ENCODE measurements around the gene SMPD2.

SMPD2 gene

GRCh38 chr6:109440331-109441068, at the start of gene SMPD2, which contains the start of gene PPIL6:
SMPD2 (plus strand) TSS chr6:109440724; CDS start chr6:109441122, 398 bp downstream.
PPIL6 (minus strand) TSS chr6:109440628; CDS start chr6:109440590, 38 bp downstream.
- peak within 1 kb of the TSS; percentile 85 for H3K9ac ChIP-seq (ENCODE audit: low read length)
- peaks cover 34% of the 10 kb centered on the region for H3K36me3 ChIP-seq (ENCODE audit: control insufficient read depth, insufficient read depth, low read length)
- H3K4me1 ChIP-seq (ENCODE audit: control insufficient read depth, insufficient read depth, low read length) = peaks cover 8% of the 10 kb centered on the region; the same call in 1 of the 2 replicates
- H3K9me3 ChIP-seq (ENCODE audit: control insufficient read depth, insufficient read depth, low read depth, low read length) = no peaks in the 10 kb centered on the region
- H3K27ac ChIP-seq (ENCODE audit: low read depth, low read length) = peak within 1 kb of the TSS; percentile 59; the same call in 1 of the 2 replicates
- H3K27me3 ChIP-seq (ENCODE audit: control insufficient read depth, insufficient read depth, low read length) = peaks cover 5% of the 10 kb centered on the region; the same call in 1 of the 2 replicates
- H3K4me3 ChIP-seq (ENCODE audit: low read depth, low read length) = peak within 1 kb of the TSS; percentile 88

GRCh38 chr6:109393157-109393885, 47.2 kb upstream of the SMPD2 start:
- H3K4me1 ChIP-seq (ENCODE audit: control insufficient read depth, insufficient read depth, low read length) = no peaks in the 10 kb centered on the region
- no peaks in the 10 kb centered on the region for H3K9me3 ChIP-seq (ENCODE audit: control insufficient read depth, insufficient read depth, low read depth, low read length)
- no peaks in the 10 kb centered on the region for H3K27me3 ChIP-seq (ENCODE audit: control insufficient read depth, insufficient read depth, low read length)
- no peak overlapping the region for H3K27ac ChIP-seq (ENCODE audit: low read depth, low read length)
- no peak overlapping the region for H3K9ac ChIP-seq (ENCODE audit: low read length)
- H3K36me3 ChIP-seq (ENCODE audit: control insufficient read depth, insufficient read depth, low read length) = no peaks in the 10 kb centered on the region
- no peak overlapping the region for H3K4me3 ChIP-seq (ENCODE audit: low read depth, low read length)

- Histone ChIP-seq H3K9ac (ENCODE audit: low read length) (no peak overlapping the region), H3K9me3 (ENCODE audit: control insufficient read depth, insufficient read depth, low read depth, low read length) (no peaks in the 10 kb centered on the region), H3K4me1 (ENCODE audit: control insufficient read depth, insufficient read depth, low read length) (no peaks in the 10 kb centered on the region), H3K4me3 (ENCODE audit: low read depth, low read length) (no peak overlapping the region), H3K27me3 (ENCODE audit: control insufficient read depth, insufficient read depth, low read length) (no peaks in the 10 kb centered on the region), H3K36me3 (ENCODE audit: control insufficient read depth, insufficient read depth, low read length) (no peaks in the 10 kb centered on the region), H3K27ac (ENCODE audit: low read depth, low read length) (no peak overlapping the region)
These were observed 46.6 kb upstream of the SMPD2 start for GRCh38 chr6:109393886-109394281.

DNA sequence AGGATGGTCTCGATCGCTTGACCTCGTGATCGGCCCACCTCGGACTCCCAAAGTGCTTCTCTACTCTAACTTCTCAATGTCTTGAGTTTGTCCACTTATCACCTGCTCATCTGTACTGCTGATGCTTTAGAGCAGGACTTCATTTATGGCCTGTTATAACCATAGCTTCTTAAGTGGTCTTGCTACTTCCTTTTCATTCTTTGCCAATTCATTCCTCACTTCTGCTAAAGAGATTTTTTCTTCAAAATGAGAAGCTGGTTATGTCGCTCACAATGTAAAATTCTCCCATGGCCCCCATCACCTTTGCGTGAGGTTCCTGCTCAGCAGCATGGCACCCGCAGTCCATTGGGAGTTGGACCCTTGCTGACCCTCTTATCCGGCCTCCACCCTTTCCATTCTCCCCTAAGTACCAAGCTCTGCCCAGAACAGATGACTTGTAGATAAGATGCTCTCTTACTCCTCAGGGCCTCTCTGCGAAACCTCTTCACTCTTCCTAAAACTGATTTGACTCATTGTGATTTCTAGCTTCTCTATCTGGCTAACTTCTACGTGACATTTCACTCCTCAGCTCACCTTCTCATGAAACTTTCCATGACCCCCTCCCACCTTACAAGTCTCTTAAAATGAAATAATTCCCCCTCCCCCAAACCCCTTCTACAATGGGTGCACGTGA, 44.3 kb upstream of the SMPD2 start:
- H3K4me3 ChIP-seq (ENCODE audit: low read depth, low read length) = no peak overlapping the region
- H3K4me1 ChIP-seq (ENCODE audit: control insufficient read depth, insufficient read depth, low read length) = no peaks in the 10 kb centered on the region
- H3K36me3 ChIP-seq (ENCODE audit: control insufficient read depth, insufficient read depth, low read length) = no peaks in the 10 kb centered on the region
- H3K27ac ChIP-seq (ENCODE audit: low read depth, low read length) = no peak overlapping the region
- no peaks in the 10 kb centered on the region for H3K27me3 ChIP-seq (ENCODE audit: control insufficient read depth, insufficient read depth, low read length)
- no peaks in the 10 kb centered on the region for H3K9me3 ChIP-seq (ENCODE audit: control insufficient read depth, insufficient read depth, low read depth, low read length)
- no peak overlapping the region for H3K9ac ChIP-seq (ENCODE audit: low read length)

- H3K27ac ChIP-seq (ENCODE audit: low read depth, low read length) = no peak overlapping the region
- H3K27me3 ChIP-seq (ENCODE audit: control insufficient read depth, insufficient read depth, low read length) = no peaks in the 10 kb centered on the region
- H3K36me3 ChIP-seq (ENCODE audit: control insufficient read depth, insufficient read depth, low read length) = no peaks in the 10 kb centered on the region
- no peaks in the 10 kb centered on the region for H3K9me3 ChIP-seq (ENCODE audit: control insufficient read depth, insufficient read depth, low read depth, low read length)
- no peak overlapping the region for H3K9ac ChIP-seq (ENCODE audit: low read length)
- no peak overlapping the region for H3K4me3 ChIP-seq (ENCODE audit: low read depth, low read length)
- H3K4me1 ChIP-seq (ENCODE audit: control insufficient read depth, insufficient read depth, low read length) = no peaks in the 10 kb centered on the region
These were observed 43.5 kb upstream of the SMPD2 start for GRCh38 chr6:109397020-109397419.

- H3K4me3 ChIP-seq (ENCODE audit: low read depth, low read length) = no peak overlapping the region
- H3K27me3 ChIP-seq (ENCODE audit: control insufficient read depth, insufficient read depth, low read length) = no peaks in the 10 kb centered on the region
- H3K36me3 ChIP-seq (ENCODE audit: control insufficient read depth, insufficient read depth, low read length) = no peaks in the 10 kb centered on the region
- no peaks in the 10 kb centered on the region for H3K4me1 ChIP-seq (ENCODE audit: control insufficient read depth, insufficient read depth, low read length)
- H3K27ac ChIP-seq (ENCODE audit: low read depth, low read length) = no peak overlapping the region
- no peak overlapping the region for H3K9ac ChIP-seq (ENCODE audit: low read length)
- H3K9me3 ChIP-seq (ENCODE audit: control insufficient read depth, insufficient read depth, low read depth, low read length) = no peaks in the 10 kb centered on the region
These were observed 34.3 kb upstream of the SMPD2 start for GRCh38 chr6:109406196-109406595.

- Histone ChIP-seq H3K9ac (ENCODE audit: low read length) (no peak overlapping the region), H3K36me3 (ENCODE audit: control insufficient read depth, insufficient read depth, low read length) (no peaks in the 10 kb centered on the region), H3K4me1 (ENCODE audit: control insufficient read depth, insufficient read depth, low read length) (no peaks in the 10 kb centered on the region), H3K27ac (ENCODE audit: low read depth, low read length) (no peak overlapping the region), H3K4me3 (ENCODE audit: low read depth, low read length) (no peak overlapping the region), H3K9me3 (ENCODE audit: control insufficient read depth, insufficient read depth, low read depth, low read length) (no peaks in the 10 kb centered on the region), H3K27me3 (ENCODE audit: control insufficient read depth, insufficient read depth, low read length) (no peaks in the 10 kb centered on the region)
These were observed 29.5 kb upstream of the SMPD2 start for GRCh38 chr6:109411034-109411433.

DNA sequence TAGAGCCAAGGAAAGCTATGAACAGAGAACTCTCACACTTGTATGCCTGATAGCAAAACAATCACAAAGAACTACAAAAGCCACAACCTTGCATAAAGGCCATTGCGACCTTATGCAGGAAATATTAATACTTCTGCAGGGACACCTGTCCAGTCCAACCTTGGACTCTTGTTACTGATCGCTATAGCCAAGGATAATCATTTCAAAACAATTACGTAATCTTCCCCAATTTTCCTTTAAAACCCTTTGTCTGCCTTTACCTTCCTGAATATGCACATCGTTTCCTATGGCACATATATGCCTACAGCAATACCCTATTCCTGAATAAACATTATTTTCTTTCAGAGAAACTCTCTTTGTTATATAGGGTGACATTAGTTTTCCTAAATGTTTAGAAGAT, 22.9 kb upstream of the SMPD2 start:
- Histone ChIP-seq H3K9me3 (ENCODE audit: control insufficient read depth, insufficient read depth, low read depth, low read length) (no peaks in the 10 kb centered on the region), H3K36me3 (ENCODE audit: control insufficient read depth, insufficient read depth, low read length) (no peaks in the 10 kb centered on the region), H3K27me3 (ENCODE audit: control insufficient read depth, insufficient read depth, low read length) (no peaks in the 10 kb centered on the region), H3K9ac (ENCODE audit: low read length) (no peak overlapping the region), H3K4me3 (ENCODE audit: low read depth, low read length) (no peak overlapping the region), H3K27ac (ENCODE audit: low read depth, low read length) (no peak overlapping the region), H3K4me1 (ENCODE audit: control insufficient read depth, insufficient read depth, low read length) (no peaks in the 10 kb centered on the region)

GRCh38 chr6:109420751-109421150, 19.8 kb upstream of the SMPD2 start:
- Histone ChIP-seq H3K36me3 (ENCODE audit: control insufficient read depth, insufficient read depth, low read length) (no peaks in the 10 kb centered on the region), H3K4me1 (ENCODE audit: control insufficient read depth, insufficient read depth, low read length) (no peaks in the 10 kb centered on the region), H3K9me3 (ENCODE audit: control insufficient read depth, insufficient read depth, low read depth, low read length) (no peaks in the 10 kb centered on the region), H3K27me3 (ENCODE audit: control insufficient read depth, insufficient read depth, low read length) (no peaks in the 10 kb centered on the region), H3K9ac (ENCODE audit: low read length) (no peak overlapping the region), H3K4me3 (ENCODE audit: low read depth, low read length) (no peak overlapping the region), H3K27ac (ENCODE audit: low read depth, low read length) (no peak overlapping the region)

DNA sequence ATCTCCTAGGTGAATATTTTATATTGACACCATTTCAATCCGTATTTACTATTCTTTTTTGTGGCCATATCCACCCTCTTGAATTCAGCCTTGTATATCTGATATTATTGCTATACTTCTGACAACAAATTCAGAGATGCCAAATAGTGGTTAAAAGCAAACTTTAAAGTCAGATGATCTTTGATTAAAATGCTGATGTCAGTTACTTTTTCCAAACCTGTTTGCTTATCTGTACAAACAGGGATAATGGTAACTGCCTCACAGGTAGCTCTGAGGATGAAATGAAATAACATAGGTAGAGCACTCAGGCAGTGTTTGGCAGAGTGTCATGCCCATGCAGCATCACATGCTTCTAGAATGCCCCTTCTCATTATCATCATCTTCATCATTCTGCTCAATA, 19.3 kb upstream of the SMPD2 start:
- H3K9me3 ChIP-seq (ENCODE audit: control insufficient read depth, insufficient read depth, low read depth, low read length) = no peaks in the 10 kb centered on the region
- H3K27me3 ChIP-seq (ENCODE audit: control insufficient read depth, insufficient read depth, low read length) = no peaks in the 10 kb centered on the region
- no peak overlapping the region for H3K27ac ChIP-seq (ENCODE audit: low read depth, low read length)
- H3K4me3 ChIP-seq (ENCODE audit: low read depth, low read length) = no peak overlapping the region
- H3K4me1 ChIP-seq (ENCODE audit: control insufficient read depth, insufficient read depth, low read length) = no peaks in the 10 kb centered on the region
- H3K36me3 ChIP-seq (ENCODE audit: control insufficient read depth, insufficient read depth, low read length) = no peaks in the 10 kb centered on the region
- H3K9ac ChIP-seq (ENCODE audit: low read length) = no peak overlapping the region

GRCh38 chr6:109424946-109425345, 15.6 kb upstream of the SMPD2 start:
- no peaks in the 10 kb centered on the region for H3K9me3 ChIP-seq (ENCODE audit: control insufficient read depth, insufficient read depth, low read depth, low read length)
- H3K36me3 ChIP-seq (ENCODE audit: control insufficient read depth, insufficient read depth, low read length) = no peaks in the 10 kb centered on the region
- no peak overlapping the region for H3K4me3 ChIP-seq (ENCODE audit: low read depth, low read length)
- H3K27me3 ChIP-seq (ENCODE audit: control insufficient read depth, insufficient read depth, low read length) = no peaks in the 10 kb centered on the region
- H3K9ac ChIP-seq (ENCODE audit: low read length) = no peak overlapping the region
- no peaks in the 10 kb centered on the region for H3K4me1 ChIP-seq (ENCODE audit: control insufficient read depth, insufficient read depth, low read length)
- H3K27ac ChIP-seq (ENCODE audit: low read depth, low read length) = no peak overlapping the region

Data from HUES6 (cell line).